NB4 (cell line): Measurements from ENCODE around the gene DBH.
"Not testable (repeated sequence)": the region's sequence is repeated elsewhere in the genome, so short reads cannot be mapped to it uniquely, and the experiment has no call there.

ENCODE experiments used
- DNase-seq: peaks from one replicate; pipeline ENCODE4 v3.0.0; 2010; ENCODE audit warnings: low read depth
- H3K4me3 ChIP-seq: one replicate; pipeline ENCODE4 v1.5.1; 2011; ENCODE audit warnings: mild to moderate bottlenecking, low read depth, low read length, moderate library complexity
- CTCF ChIP-seq: IDR thresholded peaks from one replicate; pipeline ENCODE4 v1.5.1; 2012; ENCODE audit warnings: low read depth, low read length
- MAX ChIP-seq: IDR thresholded peaks from 2 replicates; pipeline ENCODE4 v1.6.1; 2011; ENCODE audit warnings: low read depth, low read length
- MYC ChIP-seq: IDR thresholded peaks from 2 replicates; pipeline ENCODE4 v1.6.1; 2011; ENCODE audit warnings: low read depth, low read length
- POLR2A ChIP-seq: IDR thresholded peaks from 2 replicates; pipeline ENCODE4 v1.6.1; 2011; ENCODE audit warnings: mild to moderate bottlenecking; ENCODE audit not compliant: insufficient read length; ENCODE audit errors: extremely low read depth

DBH gene

GRCh38 chr9:133672503-133673257, 36.5 kb downstream of the DBH start:
- TF ChIP-seq MAX, result no peak
- TF ChIP-seq CTCF, result no peak
- no peak for TF ChIP-seq MYC
- DNase-seq, result no peak
- no peak overlapping the region for H3K4me3 ChIP-seq

GRCh38 chr9:133673258-133673655, 37.1 kb downstream of the DBH start:
- no peak overlapping the region for H3K4me3 ChIP-seq
- TF ChIP-seq MAX, result no peak
- no peak for TF ChIP-seq MYC
- TF ChIP-seq CTCF, result no peak
- no peak for TF ChIP-seq POLR2A
- DNase-seq, result no peak

- no peak for DNase-seq
- H3K4me3 ChIP-seq, result no peak overlapping the region
- TF ChIP-seq POLR2A, result no peak
- TF ChIP-seq MYC, result no peak
- no peak for TF ChIP-seq CTCF
- TF ChIP-seq MAX, result no peak
These were observed 37.9 kb downstream of the DBH start for GRCh38 chr9:133674091-133674490.

GRCh38 chr9:133675796-133676195, 39.6 kb downstream of the DBH start:
- not testable (repeated sequence) for H3K4me3 ChIP-seq, DNase-seq

GRCh38 chr9:133676450-133676849, 40.3 kb downstream of the DBH start:
- no peak for TF ChIP-seq POLR2A
- H3K4me3 ChIP-seq, result no peak overlapping the region
- no peak for DNase-seq

GRCh38 chr9:133677126-133678010, 41.2 kb downstream of the DBH start:
- H3K4me3 ChIP-seq, result no peak overlapping the region
- TF ChIP-seq CTCF, result no peak
- TF ChIP-seq MYC, result no peak
- TF ChIP-seq MAX, result no peak
- no peak for TF ChIP-seq POLR2A
- no peak for DNase-seq

- TF ChIP-seq POLR2A (no peak), MAX (no peak), MYC (no peak), CTCF (no peak)
- H3K4me3 ChIP-seq, result no peak overlapping the region
- no peak for DNase-seq
These were observed 42.9 kb downstream of the DBH start for GRCh38 chr9:133679056-133679455.
